Progenitor cell of endocrine pancreas (in vitro differentiated cells): ENCODE results near the gene TNKS1BP1. TPM values are rescaled to one million over a fixed set of nuclear protein-coding genes. Genes with fewer than 3 reads are reported as not detected.
A peak's percentile ranks its signal among the peaks of the same experiment; 100 is the strongest.
"Not testable (repeated sequence)": the region's sequence is repeated elsewhere in the genome, so short reads cannot be mapped to it uniquely, and the experiment has no call there.

Experiments used
- DNase-seq: peaks from one replicate; pipeline ENCODE4 v3.0.0; 2021; ENCODE audit warnings: low spot score; ENCODE audit not compliant: unreplicated experiment
- H3K27ac Mint-ChIP-seq: 2 replicates; pipeline ENCODE4 v1.8.0; 2021; ENCODE audit warnings: mild to moderate bottlenecking, moderate library complexity, mixed read lengths
- H3K27me3 Mint-ChIP-seq: 2 replicates; pipeline ENCODE4 v1.8.0; 2021; ENCODE audit warnings: mixed read lengths
- H3K36me3 Mint-ChIP-seq: 2 replicates; pipeline ENCODE4 v1.8.0; 2022; ENCODE audit warnings: mixed read lengths; ENCODE audit not compliant: insufficient read depth
- H3K4me1 Mint-ChIP-seq: 2 replicates; pipeline ENCODE4 v1.8.0; 2021; ENCODE audit warnings: low read depth, mixed read lengths
- H3K4me3 Mint-ChIP-seq: 2 replicates; pipeline ENCODE4 v1.8.0; 2021; ENCODE audit warnings: low read depth, mild to moderate bottlenecking, moderate library complexity, mixed read lengths
- H3K9me3 Mint-ChIP-seq: 2 replicates; pipeline ENCODE4 v1.8.0; 2021; ENCODE audit warnings: low read depth, mixed read lengths
- total RNA-seq: library from RNA; stranded (reverse); gene quantifications from 2 replicates; pipeline ENCODE4 v1.2.1, GENCODE V29; 2021
- TF ChIP-seq, protein P1 (sequence below): fragments of 200-600 bp; sonication (generic); IDR thresholded peaks from one replicate; pipeline ENCODE4 v1.5.0; 2021; ENCODE audit warnings: antibody characterized with exemption, mild to moderate bottlenecking; ENCODE audit not compliant: unreplicated experiment

TNKS1BP1 gene
- total RNA-seq, 1 donor from 2014 or later, result 108 TPM

- H3K27ac Mint-ChIP-seq, result no peak overlapping the region
- no peak overlapping the region for H3K4me3 Mint-ChIP-seq
- H3K4me1 Mint-ChIP-seq, result peaks cover 7% of the 10 kb centered on the region
- DNase-seq, result no peak
- H3K27me3 Mint-ChIP-seq, result peaks cover 7% of the 10 kb centered on the region
- H3K36me3 Mint-ChIP-seq, result no peaks in the 10 kb centered on the region
- TF ChIP-seq, protein P1, sequence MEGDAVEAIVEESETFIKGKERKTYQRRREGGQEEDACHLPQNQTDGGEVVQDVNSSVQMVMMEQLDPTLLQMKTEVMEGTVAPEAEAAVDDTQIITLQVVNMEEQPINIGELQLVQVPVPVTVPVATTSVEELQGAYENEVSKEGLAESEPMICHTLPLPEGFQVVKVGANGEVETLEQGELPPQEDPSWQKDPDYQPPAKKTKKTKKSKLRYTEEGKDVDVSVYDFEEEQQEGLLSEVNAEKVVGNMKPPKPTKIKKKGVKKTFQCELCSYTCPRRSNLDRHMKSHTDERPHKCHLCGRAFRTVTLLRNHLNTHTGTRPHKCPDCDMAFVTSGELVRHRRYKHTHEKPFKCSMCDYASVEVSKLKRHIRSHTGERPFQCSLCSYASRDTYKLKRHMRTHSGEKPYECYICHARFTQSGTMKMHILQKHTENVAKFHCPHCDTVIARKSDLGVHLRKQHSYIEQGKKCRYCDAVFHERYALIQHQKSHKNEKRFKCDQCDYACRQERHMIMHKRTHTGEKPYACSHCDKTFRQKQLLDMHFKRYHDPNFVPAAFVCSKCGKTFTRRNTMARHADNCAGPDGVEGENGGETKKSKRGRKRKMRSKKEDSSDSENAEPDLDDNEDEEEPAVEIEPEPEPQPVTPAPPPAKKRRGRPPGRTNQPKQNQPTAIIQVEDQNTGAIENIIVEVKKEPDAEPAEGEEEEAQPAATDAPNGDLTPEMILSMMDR, result no peak
- H3K9me3 Mint-ChIP-seq, result no peaks in the 10 kb centered on the region
These were observed 44.1 kb upstream of the TNKS1BP1 start for GRCh38 chr11:57368845-57369232.

- H3K27ac Mint-ChIP-seq, result no peak overlapping the region
- no peak for DNase-seq
- H3K36me3 Mint-ChIP-seq, result no peaks in the 10 kb centered on the region
- TF ChIP-seq, protein P1, result no peak
- no peak overlapping the region for H3K4me3 Mint-ChIP-seq
- H3K4me1 Mint-ChIP-seq, result peaks cover 7% of the 10 kb centered on the region
- H3K27me3 Mint-ChIP-seq, result peaks cover 7% of the 10 kb centered on the region
- no peaks in the 10 kb centered on the region for H3K9me3 Mint-ChIP-seq
These were observed 43.5 kb upstream of the TNKS1BP1 start for GRCh38 chr11:57368106-57368844.

DNA sequence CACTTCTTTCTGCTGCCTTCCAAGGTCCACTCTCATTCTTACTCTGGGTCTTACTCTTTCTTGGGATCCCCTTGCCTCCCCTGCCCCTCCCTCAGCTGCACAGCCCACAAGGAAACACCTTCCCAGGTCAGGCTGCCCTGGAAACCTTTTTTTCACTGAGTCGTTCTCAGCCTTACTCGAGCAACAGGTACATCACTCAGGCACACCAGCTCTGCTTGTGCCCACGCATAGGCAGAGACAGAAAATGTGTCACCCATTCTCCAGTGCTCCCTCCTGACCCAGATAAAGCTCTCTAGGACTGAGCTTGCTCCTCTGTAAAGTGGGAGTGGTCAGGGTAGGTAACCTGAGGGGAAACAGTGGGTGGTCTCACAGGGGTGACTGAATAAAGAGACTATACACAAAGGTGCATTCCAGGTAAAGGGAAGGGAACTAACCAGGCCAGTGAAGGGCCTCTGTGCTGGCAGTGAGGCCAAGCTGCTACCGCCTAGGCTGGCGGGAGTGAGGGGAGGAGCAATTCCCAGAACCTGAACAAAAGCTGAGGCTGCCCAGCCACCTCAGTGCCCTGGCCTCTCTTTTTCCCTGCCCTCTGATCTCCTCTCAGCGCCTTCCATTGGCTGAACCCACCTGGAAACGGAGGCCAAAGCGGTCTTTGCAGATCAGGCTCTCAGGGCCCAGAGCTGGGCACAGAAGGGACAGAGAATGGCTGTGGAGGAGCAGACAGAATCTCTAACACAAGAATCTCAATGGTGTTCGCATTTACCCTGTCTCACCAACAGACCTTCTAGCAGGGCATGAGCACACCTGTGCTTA lies 40.3 kb upstream of the TNKS1BP1 start:
- peak overlapping the region; percentile 33 for H3K27ac Mint-ChIP-seq
- TF ChIP-seq, protein P1, result no peak
- H3K36me3 Mint-ChIP-seq, result no peaks in the 10 kb centered on the region
- no peak overlapping the region for H3K4me3 Mint-ChIP-seq
- peaks cover 4% of the 10 kb centered on the region for H3K27me3 Mint-ChIP-seq
- peaks cover 3% of the 10 kb centered on the region for H3K9me3 Mint-ChIP-seq
- no peak for DNase-seq
- H3K4me1 Mint-ChIP-seq, result peaks cover 15% of the 10 kb centered on the region

- Mint-ChIP-seq H3K4me3 (no peak overlapping the region), H3K36me3 (no peaks in the 10 kb centered on the region), H3K4me1 (peaks cover 28% of the 10 kb centered on the region), H3K27ac (peak overlapping the region; percentile 33), H3K27me3 (peaks cover 4% of the 10 kb centered on the region), H3K9me3 (peaks cover 3% of the 10 kb centered on the region)
- TF ChIP-seq, protein P1, result no peak
- no peak for DNase-seq
These were observed 38.7 kb upstream of the TNKS1BP1 start for GRCh38 chr11:57363131-57364080.

DNA sequence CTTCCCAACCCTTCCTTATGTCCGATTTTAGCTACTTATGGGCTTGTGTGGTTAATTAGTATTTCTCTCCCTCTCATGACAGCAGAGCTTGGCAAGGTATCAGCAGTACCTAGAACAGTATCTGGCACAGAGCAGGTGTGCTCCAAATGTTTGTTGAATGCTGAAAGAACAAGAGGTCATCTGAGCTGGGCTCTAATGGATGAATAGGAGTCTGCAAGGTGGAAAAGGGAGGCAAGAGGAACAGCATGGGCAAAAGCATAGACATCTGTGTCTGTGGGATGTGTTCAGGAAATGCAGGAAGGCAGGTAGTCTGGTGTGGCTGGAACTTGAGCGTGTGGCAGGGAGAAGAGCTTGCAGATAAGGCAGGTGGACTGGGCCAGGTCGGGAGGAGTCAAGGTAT lies 37.2 kb upstream of the TNKS1BP1 start:
- no peak for DNase-seq
- no peaks in the 10 kb centered on the region for H3K36me3 Mint-ChIP-seq
- H3K27me3 Mint-ChIP-seq, result peaks cover 4% of the 10 kb centered on the region
- H3K4me3 Mint-ChIP-seq, result no peak overlapping the region
- no peak overlapping the region for H3K27ac Mint-ChIP-seq
- peaks cover 28% of the 10 kb centered on the region for H3K4me1 Mint-ChIP-seq
- peaks cover 3% of the 10 kb centered on the region for H3K9me3 Mint-ChIP-seq
- TF ChIP-seq, protein P1, result no peak

DNA sequence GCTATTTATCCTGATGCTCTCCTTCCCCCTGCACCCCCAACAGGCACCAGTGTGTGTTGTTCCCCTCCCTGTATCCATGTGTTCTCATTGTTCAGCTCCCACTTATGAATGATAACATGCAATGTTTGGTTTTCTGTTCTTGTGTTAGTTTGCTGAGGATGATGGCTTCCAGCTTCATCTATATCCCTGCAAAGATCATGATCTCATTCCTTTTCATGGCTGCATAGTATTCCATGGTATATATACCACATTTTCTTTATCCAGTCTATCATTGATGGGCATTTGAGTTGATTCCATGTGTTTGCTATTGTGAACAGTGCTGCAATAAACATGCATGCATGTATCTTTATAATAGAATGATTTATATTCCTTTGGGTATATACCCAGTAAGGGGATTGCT lies 36.7 kb upstream of the TNKS1BP1 start:
- H3K36me3 Mint-ChIP-seq, H3K9me3 Mint-ChIP-seq, H3K4me3 Mint-ChIP-seq, H3K27me3 Mint-ChIP-seq, H3K27ac Mint-ChIP-seq, DNase-seq: not testable (repeated sequence)
- peaks cover 28% of the 10 kb centered on the region for H3K4me1 Mint-ChIP-seq
